ENCODE data around the gene MICB.

MICB gene

DNA sequence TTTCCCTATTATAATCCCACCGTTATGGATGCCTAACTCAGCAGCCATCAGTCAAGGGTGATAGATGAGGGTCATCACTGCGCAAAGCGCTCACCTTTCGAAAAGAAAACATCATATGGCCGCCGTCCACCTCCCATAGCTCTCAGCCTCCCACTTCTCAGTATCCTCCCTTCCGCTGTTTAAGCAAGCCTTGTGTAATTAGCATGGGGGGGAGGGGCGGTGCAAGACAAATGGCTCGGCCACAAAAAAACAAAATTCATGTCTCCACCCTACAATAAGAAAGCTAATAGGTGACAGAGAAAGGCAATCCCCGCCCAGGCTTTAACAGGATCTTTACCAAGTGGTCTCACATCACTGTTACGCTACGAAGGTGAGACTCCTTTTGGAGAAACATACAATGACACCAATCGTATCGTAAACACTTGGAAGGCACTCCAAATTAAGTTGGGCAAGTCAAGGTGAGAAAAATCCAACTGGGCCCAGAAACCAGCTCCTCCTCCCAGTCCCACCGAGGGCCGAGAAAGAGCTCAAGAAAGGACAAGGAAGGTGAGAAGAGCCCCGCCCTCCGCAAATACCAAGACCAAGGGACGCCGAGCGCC lies 43.2 kb downstream of the MICB start:
- DNase-seq (ENCODE audit: low spot score), result peak; percentile 40

GRCh38 chr6:31541658-31542521 lies 43.9 kb downstream of the MICB start, which contains the start of gene DDX39B:
TSS of gene DDX39B (minus strand) at chr6:31542003. CDS start at chr6:31540532, 1,471 bp downstream.
- peak; percentile 98 for DNase-seq (ENCODE audit: low spot score)

DNA sequence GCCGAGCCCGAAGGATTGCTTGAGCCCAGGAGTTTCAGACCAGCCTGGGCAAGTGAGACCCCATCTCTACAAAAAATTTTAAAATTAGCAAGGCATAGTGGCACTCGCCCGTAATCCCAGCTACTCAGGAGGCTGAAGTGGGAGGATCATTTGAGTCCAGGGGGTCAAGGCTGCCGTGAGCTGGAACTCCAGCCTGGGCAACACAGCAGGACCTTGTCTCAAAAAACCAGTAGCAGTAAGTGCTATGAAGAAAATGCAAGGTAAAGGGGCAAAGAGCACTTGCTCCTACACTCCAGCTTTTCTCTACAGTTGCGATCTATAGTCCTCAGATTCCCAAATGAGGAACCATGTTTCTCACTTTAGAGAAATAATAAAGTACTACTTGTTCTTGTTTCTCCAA lies 45.7 kb downstream of the MICB start:
- no peak for DNase-seq (ENCODE audit: low spot score)

DNA sequence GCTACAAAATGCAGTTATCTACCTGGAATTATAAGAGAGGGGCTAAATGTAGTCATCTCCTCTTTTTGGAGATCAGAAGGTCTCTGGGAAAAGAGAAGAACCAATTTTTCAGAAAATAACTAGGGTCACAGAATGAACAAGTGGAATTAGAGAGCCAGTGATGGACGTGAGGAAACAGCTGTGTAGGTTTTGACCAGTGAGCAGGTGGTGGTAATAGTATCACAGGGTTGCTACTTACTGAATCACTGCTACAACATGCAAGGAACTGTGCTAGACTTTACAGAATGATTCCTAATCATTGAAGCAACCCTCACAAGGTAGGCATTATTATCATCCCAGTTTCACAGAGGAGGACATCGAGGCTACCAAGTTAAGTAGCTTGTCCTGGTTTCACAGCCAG lies 46.7 kb downstream of the MICB start:
- DNase-seq (ENCODE audit: low spot score), result no peak

GRCh38 chr6:31545291-31545690 lies 47.3 kb downstream of the MICB start:
- peak; percentile 32 for DNase-seq (ENCODE audit: low spot score)

DNA sequence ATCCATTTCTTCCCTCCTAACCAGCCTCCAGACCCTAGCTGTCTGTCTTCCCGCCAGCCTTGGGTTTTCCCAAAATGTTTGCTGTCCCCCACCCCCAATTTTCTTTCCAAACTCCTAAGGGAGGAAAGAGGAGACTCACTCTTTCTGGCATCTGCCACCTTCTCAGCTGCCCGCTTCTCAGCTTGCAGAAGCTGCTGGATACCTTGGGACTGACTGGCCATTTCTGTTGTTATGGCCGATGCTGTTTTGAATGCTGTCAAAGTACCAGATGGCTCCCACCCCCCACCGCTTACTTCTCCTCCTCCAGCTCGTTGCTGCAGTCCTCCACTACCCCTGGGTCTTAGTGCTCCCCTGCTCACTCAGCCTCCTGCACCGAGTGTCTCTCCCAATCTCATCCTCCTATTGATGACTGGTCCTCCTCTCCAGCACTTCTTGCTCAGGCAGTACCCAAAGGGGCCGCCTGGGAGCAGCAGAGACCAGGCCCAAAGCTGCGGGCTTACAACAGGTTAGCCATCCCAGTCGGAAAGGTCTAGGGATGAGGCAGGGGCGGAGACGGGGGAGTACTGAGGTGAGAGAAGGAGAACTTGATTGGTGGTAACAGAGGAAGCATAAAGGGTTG lies 48.5 kb downstream of the MICB start, which contains the start of gene ATP6V1G2:
Gene ATP6V1G2 (minus strand): TSS at position 270 of the 619 bp plus-strand sequence. CDS start 49 bp downstream, at position 221.
- peak; percentile 99 for DNase-seq (ENCODE audit: low spot score)

- DNase-seq (ENCODE audit: low spot score), result peak; percentile 99
Measured at GRCh38 chr6:31546958-31547726, 49.2 kb downstream of the MICB start, which contains the start of gene NFKBIL1. TSS of gene NFKBIL1 (plus strand) at chr6:31547608. CDS start at chr6:31547695, 87 bp downstream.

- DNase-seq (ENCODE audit: low spot score), result no peak
Measured at GRCh38 chr6:31547727-31548543, 50.0 kb downstream of the MICB start.

DNA sequence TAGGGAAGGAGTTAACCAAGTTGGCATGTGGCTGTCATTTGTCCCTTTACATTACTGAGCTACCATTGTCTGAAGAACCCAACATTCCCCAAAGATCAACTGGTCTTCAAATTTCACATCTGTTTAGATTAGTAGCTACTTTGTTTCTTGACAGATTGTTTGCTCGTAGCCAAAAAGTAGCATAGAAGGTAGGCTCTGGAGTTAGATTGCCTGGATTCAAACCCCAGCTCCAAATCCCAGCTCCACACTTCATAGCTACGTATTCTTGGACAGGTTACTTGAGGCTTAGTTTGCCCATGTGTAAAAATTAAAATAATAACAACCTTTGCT lies 50.6 kb downstream of the MICB start:
- no peak for DNase-seq (ENCODE audit: low spot score)

- DNase-seq (ENCODE audit: low spot score), result peak; percentile 76
Measured at GRCh38 chr6:31551371-31551770, 53.4 kb downstream of the MICB start.

DNA sequence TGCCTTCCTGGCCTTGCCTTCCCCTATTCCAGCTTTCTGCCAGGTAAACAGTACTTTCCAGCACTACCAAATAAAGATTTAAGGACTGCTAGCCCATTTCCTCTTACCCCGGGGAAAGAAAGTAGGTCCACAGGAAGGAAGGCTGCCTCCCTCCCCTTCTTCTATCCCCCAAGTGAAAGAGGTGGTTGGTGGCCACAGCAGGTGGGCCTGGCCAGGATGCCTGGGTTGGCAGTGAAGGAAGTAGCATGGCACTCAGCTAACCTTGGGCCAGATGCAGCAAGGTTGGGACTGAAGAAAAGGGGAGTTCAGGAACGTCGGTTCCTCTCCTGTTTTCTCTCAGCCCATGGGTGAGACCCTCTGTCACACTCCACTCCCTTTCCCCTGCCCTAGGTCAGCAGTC lies 58.4 kb downstream of the MICB start:
- DNase-seq (ENCODE audit: low spot score), result no peak

DNA sequence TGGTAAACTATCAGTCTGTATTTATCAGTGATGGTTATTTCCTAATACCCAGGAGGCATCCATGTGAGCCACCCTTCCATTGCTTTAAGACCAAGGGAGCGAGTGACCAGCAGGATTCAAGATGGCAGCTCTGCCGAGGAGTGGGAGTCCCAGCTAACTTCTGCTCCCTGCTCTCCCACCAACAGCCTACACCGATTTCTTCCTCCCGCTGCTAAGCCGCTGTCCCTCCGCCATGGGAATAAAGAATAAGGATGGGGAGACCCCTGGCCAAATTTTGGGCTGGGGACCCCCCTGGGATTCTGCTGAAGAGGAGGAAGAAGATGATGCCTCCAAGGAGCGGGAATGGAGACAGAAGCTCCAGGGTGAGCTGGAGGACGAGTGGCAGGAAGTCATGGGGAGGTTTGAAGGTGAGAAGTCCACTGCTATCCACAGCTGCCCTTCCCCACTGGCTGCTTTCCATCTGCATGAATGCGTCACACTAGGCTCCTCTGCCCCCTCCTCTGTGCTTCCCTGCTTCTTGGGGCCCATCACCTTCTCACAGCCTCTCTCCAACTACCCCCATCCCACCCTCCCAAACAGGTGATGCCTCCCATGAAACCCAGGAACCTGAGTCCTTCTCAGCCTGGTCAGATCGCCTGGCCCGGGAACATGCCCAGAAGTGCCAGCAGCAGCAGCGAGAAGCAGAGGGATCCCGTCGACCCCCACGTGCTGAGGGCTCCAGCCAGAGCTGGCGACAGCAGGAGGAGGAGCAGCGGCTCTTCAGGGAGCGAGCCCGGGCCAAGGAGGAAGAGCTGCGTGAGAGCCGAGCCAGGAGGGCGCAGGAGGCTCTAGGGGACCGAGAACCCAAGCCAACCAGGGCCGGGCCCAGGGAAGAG lies 59.7 kb downstream of the MICB start:
- no peak for DNase-seq (ENCODE audit: low spot score)

GRCh38 chr6:31558318-31558625 lies 60.3 kb downstream of the MICB start:
- DNase-seq (ENCODE audit: low spot score), result no peak

DNA sequence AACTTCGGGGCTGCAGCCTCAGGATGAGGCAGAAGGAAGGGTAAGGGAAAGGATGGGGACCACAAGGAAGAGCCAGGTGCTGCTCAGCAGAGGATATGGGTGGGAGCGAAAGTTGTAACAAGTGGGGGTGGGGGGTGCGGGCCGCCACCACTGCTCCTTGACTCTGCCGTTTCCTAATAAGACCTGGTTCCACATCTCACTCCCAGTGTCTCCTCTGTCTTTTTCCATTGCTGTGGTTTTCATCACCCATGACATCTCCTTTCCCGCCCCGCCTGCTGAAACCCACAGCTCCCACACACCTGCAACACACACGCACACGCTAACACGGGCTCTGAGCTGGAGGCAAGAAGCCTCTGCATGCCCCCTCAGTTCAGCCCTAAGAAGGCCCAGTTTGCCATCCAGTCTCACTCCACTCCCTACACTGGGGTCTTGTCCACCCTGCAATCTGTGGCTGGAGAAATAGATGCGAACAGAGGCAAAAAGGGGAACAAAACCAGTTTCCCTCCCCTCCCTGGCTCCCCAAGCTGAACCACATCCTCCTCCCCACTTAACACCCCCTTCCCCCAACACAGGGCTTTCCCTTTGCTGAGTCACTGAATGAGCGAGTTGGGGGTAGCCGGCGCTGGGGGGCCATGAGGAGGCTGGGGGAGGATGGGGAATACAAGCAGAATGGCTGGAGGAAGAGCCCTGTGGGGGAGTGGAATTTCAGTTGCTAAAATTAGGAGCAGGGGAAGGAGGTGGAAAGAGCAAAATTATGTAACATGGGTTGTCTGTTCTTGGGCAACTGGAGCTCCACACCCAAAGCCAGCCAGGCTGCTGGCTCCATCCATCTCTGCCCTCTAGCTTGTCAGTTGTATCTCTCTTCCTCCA lies 60.9 kb downstream of the MICB start:
- no peak for DNase-seq (ENCODE audit: low spot score)

- no peak for DNase-seq (ENCODE audit: low spot score)
Measured at GRCh38 chr6:31559606-31559957, 61.6 kb downstream of the MICB start.

DNA sequence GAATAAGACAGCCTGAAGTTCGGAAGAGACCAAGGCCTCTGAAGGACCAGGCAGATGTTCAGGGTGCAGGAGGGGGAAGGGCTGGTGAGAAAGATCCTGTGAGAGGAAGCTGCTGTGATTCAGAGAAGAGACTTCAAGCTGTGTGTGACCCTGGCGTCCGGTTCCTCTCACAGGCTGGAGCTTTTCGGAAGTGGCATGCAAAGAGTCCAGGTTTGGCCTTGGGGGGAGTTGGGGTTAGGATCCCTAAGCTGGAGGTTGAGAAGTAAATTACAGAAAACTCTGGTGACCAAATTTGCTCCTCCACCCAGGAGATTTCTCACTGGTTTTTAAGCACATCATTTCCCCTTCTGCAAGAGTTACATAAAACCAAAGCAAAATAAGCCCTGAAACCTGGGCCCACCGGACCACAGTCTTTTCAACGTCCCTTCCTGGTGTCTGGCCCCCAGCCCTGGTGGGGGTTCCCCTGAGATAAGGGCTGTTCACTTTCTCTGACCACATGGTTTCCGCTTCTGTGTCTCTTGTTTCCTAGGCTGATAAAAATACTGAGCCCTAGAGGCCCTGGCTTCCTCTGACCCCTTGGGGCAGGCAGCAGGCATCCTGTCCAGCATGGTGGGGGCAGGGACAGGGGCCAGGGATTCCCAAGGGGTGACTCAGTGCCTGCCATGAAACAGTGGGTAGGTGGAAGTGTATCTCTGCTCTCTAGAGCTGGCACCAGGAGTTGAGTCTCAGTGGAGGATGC lies 62.2 kb downstream of the MICB start:
- DNase-seq (ENCODE audit: low spot score), result no peak

DNA sequence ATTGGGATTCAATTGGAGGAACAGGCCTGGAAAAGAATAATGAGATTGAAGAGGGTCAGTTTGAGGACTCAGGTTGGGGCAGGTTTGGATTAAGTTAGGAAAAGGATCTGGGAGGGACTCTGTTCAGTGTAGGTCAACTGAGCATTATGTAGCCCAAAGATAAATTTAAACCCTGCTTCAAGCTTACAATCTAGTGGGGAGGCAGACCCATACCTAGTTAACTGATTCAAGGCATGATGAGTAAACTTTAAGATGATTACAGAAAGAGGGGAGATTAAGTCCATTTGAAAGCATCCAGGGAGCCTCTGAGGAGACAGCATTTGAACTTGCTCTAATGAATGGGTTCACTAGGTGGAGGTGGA lies 62.7 kb downstream of the MICB start:
- no peak for DNase-seq (ENCODE audit: low spot score)

Data from cerebellar cortex (tissue), 1 donor.